Loucy (cell line): Measurements from ENCODE around the gene CNIH3.

Source experiments
- H2AFZ ChIP-seq: fragments of 200-600 bp; sonication (generic); 2 replicates; pipeline ENCODE4 v1.6.0; 2016; ENCODE audit warnings: antibody characterized with exemption, mild to moderate bottlenecking, low read length, moderate library complexity
- H3F3A ChIP-seq: fragments of 200-600 bp; 2 replicates; pipeline ENCODE4 v1.6.0; 2016; ENCODE audit warnings: antibody characterized with exemption, low read depth, mild to moderate bottlenecking
- H3K27me3 ChIP-seq: fragments of 200-600 bp; sonication (generic); 2 replicates; pipeline ENCODE4 v1.6.1; 2014; ENCODE audit warnings: low read length, mild to moderate bottlenecking; ENCODE audit not compliant: insufficient read depth, poor library complexity, severe bottlenecking
- H3K36me3 ChIP-seq: fragments of 200-600 bp; sonication (generic); 2 replicates; pipeline ENCODE4 v1.6.1; 2016; ENCODE audit warnings: low read length; ENCODE audit not compliant: insufficient read depth
- H3K4me1 ChIP-seq: fragments of 200-600 bp; sonication (generic); 2 replicates; pipeline ENCODE4 v1.5.1; 2014; ENCODE audit warnings: low read length, mild to moderate bottlenecking; ENCODE audit not compliant: insufficient read depth, poor library complexity, severe bottlenecking
- H3K4me2 ChIP-seq: fragments of 200-600 bp; sonication (generic); 2 replicates; pipeline ENCODE4 v1.6.0; 2014; ENCODE audit warnings: antibody characterized with exemption, low read length, low read depth, mild to moderate bottlenecking; ENCODE audit not compliant: poor library complexity, severe bottlenecking
- H3K4me3 ChIP-seq: fragments of 200-600 bp; sonication (generic); 2 replicates; pipeline ENCODE4 v1.5.1; 2014; ENCODE audit warnings: low read length, mild to moderate bottlenecking, mixed read lengths; ENCODE audit not compliant: poor library complexity, severe bottlenecking
- H3K79me2 ChIP-seq: fragments of 200-600 bp; sonication (generic); 2 replicates; pipeline ENCODE4 v1.6.1; 2014; ENCODE audit warnings: low read length; ENCODE audit not compliant: insufficient read depth
- H3K9ac ChIP-seq: fragments of 200-600 bp; sonication (generic); 2 replicates; pipeline ENCODE4 v1.6.0; 2014; ENCODE audit warnings: mild to moderate bottlenecking, low read depth, low read length, moderate library complexity; ENCODE audit not compliant: poor library complexity, severe bottlenecking
- H3K9me2 ChIP-seq: fragments of 200-600 bp; sonication (generic); replicated peaks from 2 replicates; pipeline ENCODE4 v1.6.1; 2016; ENCODE audit warnings: low read depth, low read length, mixed read lengths
- H3K9me3 ChIP-seq: fragments of 200-600 bp; sonication (generic); 2 replicates; pipeline ENCODE4 v1.6.1; 2014; ENCODE audit warnings: mild to moderate bottlenecking, antibody characterized with exemption, low read length, low read depth; ENCODE audit not compliant: insufficient read depth
- H4K20me1 ChIP-seq: fragments of 200-600 bp; sonication (generic); 2 replicates; pipeline ENCODE4 v1.6.0; 2014; ENCODE audit warnings: antibody characterized with exemption, low read length, mild to moderate bottlenecking; ENCODE audit not compliant: insufficient read depth, poor library complexity, severe bottlenecking
- CTCF ChIP-seq: fragments of 200-600 bp; sonication (generic); conservative IDR thresholded peaks from 2 replicates; pipeline ENCODE4 v1.5.1; 2014; ENCODE audit warnings: mild to moderate bottlenecking, antibody characterized with exemption, low read length
- EZH2phosphoT487 ChIP-seq: fragments of 200-600 bp; IDR thresholded peaks from 2 replicates; pipeline ENCODE4 v1.6.1; 2018; ENCODE audit warnings: antibody characterized with exemption, mild to moderate bottlenecking, moderate library complexity, borderline replicate concordance

CNIH3 gene

DNA sequence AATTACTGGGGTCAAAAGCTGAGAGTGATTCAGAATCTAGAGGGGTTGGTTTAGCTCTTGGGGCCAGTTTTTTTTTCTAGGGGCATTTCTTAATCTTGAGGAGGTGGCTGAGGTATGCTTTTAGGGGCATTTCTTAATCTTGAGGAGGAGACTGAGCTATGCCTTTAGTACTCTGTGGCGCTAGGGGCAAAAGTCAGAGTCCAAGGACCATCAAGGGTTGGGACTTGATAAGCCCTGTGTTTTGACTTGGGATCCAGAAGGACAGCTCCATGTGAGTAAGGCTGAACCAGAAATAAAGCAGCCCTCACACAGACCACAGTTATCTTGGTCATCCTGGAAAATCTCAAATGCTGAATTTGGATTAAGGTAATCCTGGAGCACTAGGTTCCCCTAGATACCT is 3.9 kb upstream of the CNIH3 start:
- no peaks in the 10 kb centered on the region for H3F3A ChIP-seq
- no peak for TF ChIP-seq CTCF
- no peak for TF ChIP-seq EZH2phosphoT487
- H3K4me3 ChIP-seq = no peak overlapping the region
- H2AFZ ChIP-seq = no peak overlapping the region
- H3K4me1 ChIP-seq = peaks cover 19% of the 10 kb centered on the region
- H4K20me1 ChIP-seq = no peaks in the 10 kb centered on the region
- no peaks in the 10 kb centered on the region for H3K27me3 ChIP-seq
- H3K9me2 ChIP-seq = no peaks in the 10 kb centered on the region
- H3K9me3 ChIP-seq = no peaks in the 10 kb centered on the region
- H3K79me2 ChIP-seq = peaks cover 10% of the 10 kb centered on the region
- H3K4me2 ChIP-seq = no peak overlapping the region
- no peak overlapping the region for H3K9ac ChIP-seq
- H3K36me3 ChIP-seq = no peaks in the 10 kb centered on the region

DNA sequence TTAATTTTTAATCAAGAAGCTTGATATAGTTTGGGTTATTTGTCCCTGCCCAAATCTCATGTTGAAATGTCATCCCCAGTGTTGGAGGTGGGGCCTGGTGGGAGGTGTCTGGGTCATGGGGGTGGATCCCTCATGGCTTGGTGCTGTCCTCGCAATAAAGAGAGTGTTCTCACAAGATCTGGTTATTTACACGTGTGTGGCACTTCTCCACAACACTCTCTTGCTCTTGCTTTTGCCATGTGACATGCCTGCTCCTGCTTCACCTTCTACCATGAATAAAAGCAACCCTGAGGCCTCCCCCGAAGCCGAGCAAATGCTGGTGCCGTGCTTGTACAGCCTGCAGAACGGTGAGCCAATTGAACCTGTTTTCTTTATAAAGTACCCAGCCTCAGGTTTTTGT is 2.6 kb upstream of the CNIH3 start:
- H3K4me1 ChIP-seq = peaks cover 28% of the 10 kb centered on the region
- no peak overlapping the region for H3K9ac ChIP-seq
- H3K4me2 ChIP-seq = no peak overlapping the region
- no peaks in the 10 kb centered on the region for H3F3A ChIP-seq
- no peak overlapping the region for H2AFZ ChIP-seq
- H3K27me3 ChIP-seq = no peaks in the 10 kb centered on the region
- no peak overlapping the region for H3K4me3 ChIP-seq
- TF ChIP-seq CTCF (no peak), EZH2phosphoT487 (no peak)
- H4K20me1 ChIP-seq = no peaks in the 10 kb centered on the region
- no peaks in the 10 kb centered on the region for H3K9me3 ChIP-seq
- peaks cover 23% of the 10 kb centered on the region for H3K79me2 ChIP-seq
- H3K9me2 ChIP-seq = no peaks in the 10 kb centered on the region
- no peaks in the 10 kb centered on the region for H3K36me3 ChIP-seq

GRCh38 chr1:224616756-224617409 is 766 bp downstream of the CNIH3 start:
- peak overlapping the region; percentile 79 for H3K4me2 ChIP-seq
- peak overlapping the region; percentile 86 for H3K4me3 ChIP-seq
- peak overlapping the region; percentile 61; the same call in 1 of the 2 replicates for H2AFZ ChIP-seq

More at GRCh38 chr1:224616756-224617409, 766 bp downstream of the CNIH3 start:
- TF ChIP-seq CTCF (no peak), EZH2phosphoT487 (no peak)
- Histone ChIP-seq H3K9me2 (no peaks in the 10 kb centered on the region), H3K9ac (peak overlapping the region; percentile 85), H4K20me1 (no peaks in the 10 kb centered on the region), H3K9me3 (no peaks in the 10 kb centered on the region; the same call in 1 of the 2 replicates), H3K36me3 (no peaks in the 10 kb centered on the region), H3K79me2 (peaks cover 56% of the 10 kb centered on the region), H3F3A (no peaks in the 10 kb centered on the region), H3K4me1 (peaks cover 52% of the 10 kb centered on the region), H3K27me3 (no peaks in the 10 kb centered on the region)
